HG03342 (cell line): Measurements from ENCODE around the gene GLG1.
"Not testable (repeated sequence)": the region's sequence is repeated elsewhere in the genome, so short reads cannot be mapped to it uniquely, and the experiment has no call there.

Experiments used
- ATAC-seq: cut with Tn5 transposase; IDR thresholded peaks from one replicate; pipeline ENCODE4 v1.9.1; 2021; ENCODE audit warnings: mild to moderate bottlenecking, moderate library complexity; ENCODE audit not compliant: unreplicated experiment

Gene GLG1

DNA sequence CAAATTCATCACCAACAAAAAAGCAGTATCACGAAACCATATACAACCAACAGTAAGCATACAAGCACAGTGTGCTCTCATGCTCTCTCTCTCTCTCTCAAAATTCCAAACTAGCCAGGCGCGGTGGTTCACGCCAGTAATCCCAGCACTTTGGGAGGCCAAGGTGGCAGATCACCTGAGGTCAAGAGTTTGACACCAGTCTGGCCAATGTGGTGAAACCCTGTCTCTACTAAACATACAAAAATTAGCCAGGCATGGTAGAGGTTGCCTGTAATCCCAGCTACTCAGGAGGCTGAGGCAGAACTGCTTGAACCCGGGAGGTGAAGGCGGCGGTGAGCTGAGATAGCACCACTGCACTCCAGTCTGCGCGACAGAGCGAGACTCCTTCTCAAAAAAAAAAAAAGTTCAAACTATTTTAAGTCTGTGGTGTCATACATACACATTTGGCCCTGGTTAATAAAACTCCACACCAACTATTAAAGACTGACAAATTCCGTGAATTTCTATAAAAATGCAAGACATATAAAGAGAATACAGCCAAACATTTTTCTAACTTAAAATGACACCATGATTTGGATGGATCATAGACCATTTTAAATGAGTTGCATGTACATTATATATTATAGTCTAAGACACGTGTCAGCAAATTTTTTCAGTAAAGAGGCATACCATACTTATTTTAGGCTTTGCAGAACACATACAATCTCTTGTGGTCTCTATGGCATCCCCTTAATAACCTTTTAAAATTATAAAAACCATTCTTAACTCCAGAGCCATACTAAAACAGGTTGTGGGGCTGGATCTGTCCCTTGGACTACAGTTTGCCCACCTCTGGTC lies 30.9 kb downstream of the GLG1 start:
- no peak for ATAC-seq

DNA sequence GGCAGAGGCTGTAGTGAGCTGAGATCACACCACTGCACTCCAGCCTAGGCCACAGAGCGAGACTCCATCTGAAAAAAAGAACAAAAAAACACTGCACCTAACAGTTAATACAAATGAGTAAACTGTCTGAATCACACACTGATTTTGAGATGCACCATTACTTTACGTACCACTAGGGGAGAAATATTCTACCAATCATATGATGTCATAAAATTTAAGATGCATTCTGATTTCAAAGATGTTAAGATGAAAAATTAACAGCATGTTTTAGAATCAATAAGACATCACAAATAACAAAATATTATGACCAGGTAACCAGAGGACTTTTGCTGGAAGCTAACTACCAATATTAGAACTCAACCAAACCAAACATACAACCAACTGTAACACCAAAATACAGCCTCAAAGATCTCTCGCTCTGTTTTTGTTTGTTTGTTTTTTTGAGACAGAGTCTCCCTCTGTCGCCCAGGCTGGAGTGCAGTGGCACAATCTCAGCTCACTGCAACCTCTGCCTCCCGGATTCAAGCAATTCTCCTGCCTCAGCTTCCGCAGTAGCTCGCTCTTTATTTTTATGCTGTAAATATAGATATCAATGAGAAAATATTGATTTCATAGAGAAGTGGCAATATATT lies 31.6 kb downstream of the GLG1 start:
- ATAC-seq, result no peak

DNA sequence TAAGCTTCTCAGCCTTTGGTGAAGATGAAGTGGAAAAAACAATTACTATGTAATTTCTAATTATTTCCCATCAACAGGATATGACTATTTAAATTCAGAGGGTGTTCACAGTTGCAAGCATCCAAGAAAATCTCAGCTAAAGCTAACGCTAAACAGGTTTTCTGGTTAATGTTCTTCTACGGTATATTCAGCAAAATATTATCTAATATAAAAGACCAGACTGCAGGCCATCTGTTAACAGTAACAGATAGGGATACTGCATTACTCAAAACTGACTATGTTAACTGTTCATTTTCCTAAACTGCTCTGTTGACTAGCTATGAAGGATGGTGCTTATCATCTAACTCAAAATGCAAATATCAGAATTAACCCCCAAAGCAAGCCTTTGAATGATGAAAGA lies 32.8 kb downstream of the GLG1 start:
- no peak for ATAC-seq

DNA sequence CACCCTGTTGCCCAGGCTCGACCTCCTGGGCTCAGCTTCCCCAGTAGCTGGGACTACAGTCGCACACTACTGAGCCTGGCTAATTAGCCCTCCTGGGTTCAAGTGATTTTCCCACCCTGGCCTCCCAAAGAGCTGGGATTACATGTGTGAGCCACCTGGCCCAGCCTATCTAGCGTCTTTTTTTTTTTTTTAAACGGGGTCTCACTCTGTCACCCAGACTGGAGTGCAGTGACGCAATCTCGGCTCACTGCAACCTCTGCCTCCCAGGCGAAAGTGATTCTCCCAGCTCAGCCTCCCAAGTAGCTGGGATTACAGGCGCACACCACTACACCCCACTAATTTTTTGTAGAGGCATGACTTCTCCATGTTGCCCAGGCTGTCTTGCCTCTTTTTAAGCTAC lies 33.3 kb downstream of the GLG1 start:
- no peak for ATAC-seq

DNA sequence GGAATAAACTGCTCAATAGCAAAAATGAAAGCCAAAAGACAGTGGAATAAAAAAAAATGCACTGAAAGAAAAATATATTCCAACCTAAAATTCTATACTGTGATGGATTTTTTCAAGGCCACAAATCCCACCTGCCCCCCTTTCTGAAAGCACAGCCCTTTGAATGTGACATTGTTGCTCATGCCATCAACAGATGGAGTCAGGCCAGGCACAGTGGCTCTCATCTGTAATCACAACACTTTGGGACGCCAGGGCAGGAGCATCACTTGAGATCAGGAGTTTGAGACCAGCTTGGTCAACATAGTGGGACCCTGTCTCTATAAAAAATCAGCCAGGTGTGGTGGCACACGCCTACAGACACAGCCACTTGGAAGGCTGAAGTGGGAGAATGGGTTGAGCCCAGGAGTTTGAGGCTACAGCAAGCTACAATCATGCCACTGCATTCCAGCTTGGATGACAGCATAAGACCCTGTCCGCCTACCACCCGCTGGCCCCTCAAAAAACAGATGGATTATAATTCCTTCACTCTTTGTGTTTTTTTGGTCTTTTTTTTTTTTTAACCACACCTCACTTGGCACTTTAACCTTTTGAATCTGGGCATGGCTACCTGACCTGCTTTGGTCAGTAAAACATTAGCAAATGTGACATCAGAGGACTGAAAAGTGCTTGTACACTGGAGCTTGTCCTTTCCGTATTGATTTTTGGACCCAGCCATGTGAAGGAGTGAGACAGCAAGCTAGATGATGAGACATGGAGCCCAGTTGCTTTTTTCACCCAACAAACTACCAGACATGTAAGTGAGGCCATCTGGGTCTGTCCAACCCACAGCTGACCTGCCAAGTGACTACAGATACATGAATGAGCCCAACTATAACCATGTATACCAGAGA lies 36.3 kb downstream of the GLG1 start:
- no peak for ATAC-seq

DNA sequence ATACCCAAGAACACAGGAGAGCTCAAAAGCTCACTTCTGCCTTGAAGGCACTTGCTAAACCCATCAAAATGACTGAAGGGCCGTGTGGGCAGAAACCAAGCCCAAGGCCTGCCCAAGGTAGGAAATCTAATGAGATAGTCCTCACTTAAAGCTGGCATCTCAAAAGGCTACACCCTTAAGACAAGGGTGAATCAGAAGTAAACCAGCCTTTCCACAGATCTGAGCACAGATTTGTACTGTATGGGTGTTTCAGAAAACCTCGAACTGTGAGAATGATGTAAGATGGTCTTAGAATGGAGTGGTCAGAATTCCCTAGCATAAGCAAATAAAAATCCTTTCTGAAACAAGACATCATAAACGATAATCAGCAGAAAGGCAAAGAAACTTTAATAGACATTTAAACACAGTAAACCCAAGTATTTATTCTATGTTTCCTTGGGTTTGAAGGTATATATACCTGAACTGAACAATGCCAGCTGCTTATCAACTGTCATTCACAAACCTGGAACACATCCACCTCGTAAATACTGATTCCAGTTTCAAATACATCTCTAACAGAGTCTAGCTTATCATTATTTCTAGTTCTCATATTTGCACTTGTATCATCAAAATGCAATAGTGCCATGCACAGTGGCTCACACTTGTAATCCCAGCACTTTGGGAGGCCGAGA lies 37.8 kb downstream of the GLG1 start:
- no peak for ATAC-seq

DNA sequence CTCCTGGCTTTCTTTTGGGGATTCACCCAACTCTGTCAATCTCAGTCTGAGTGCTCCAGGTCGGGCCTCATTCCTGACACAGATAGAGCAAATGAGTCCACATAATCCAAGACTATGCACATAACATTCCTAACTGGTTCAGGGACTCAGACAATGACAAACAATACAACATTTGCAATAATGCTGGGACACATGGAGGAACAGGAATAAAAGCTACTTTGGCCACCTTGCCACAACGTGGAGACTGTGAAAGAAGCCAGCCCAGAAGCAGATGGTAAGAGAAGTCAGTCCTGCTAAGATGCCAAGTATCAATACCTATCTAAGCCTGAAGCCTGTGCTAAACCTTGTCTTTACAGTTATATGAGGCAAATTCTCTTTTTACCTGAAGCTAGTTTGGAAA lies 39.0 kb downstream of the GLG1 start:
- ATAC-seq, result no peak

DNA sequence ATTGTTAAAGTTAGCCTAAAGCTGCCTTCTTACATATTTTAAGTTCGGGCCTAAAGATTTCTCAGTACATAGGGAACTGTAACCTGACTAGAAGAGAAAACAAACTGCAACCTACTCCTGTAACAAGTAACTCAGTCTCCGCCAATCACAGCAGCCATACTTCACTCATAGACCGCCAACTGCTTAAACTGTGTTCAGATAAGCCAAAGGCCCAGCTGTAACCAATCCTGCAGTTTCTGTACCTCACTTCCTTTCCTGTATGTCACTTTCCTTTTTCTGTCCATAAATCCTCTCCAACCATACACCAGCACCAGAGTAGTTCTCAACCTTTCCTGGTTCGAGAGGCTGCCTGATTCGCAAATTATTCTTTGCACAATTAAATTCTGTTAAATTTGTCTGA lies 41.5 kb downstream of the GLG1 start:
- no peak for ATAC-seq

DNA sequence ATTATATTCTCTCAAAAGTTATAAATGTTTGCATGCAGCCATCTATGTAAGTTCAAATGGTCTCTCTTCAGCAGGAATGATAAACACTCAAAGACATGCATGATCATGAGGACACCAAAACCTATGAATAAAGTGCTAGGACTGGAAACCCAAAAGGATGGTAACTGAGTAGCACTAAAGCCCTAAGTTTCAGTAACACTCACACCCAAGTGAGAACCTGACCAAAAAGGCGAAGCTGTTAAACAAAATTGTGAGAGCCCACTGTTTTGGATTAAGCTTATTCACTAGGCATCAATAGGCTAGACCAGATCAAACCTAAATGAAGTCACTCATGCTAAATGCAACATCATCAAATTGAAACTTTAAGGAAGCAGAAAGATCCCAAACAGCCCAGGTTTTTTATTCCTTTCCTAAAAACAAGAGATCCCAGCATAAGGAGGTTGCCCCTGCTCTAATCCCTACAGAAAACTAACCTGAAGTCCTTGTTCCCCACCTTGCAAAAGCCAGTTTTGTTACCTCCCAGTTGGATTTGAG lies 42.4 kb downstream of the GLG1 start:
- ATAC-seq, result no peak

DNA sequence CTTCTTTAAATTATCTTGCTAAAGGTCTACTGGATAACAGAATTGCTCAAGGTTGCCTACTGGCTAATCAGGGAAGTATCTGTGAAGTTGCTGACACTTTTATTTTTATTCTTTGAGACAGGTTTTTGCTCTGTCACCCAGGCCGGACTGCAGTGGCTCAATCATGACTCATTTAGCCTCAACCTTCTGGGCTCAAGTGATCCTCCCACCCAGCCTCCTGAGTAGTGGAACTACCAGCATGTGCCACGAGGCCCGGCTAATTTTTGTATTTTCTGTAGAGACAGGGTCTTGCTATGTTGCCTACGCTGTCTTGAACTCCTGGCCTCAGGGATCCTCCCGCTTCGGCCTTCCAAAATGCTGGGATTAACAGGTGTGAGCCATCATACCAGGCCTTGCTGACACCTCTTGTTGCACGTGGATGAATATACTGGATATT lies 43.1 kb downstream of the GLG1 start:
- no peak for ATAC-seq

DNA sequence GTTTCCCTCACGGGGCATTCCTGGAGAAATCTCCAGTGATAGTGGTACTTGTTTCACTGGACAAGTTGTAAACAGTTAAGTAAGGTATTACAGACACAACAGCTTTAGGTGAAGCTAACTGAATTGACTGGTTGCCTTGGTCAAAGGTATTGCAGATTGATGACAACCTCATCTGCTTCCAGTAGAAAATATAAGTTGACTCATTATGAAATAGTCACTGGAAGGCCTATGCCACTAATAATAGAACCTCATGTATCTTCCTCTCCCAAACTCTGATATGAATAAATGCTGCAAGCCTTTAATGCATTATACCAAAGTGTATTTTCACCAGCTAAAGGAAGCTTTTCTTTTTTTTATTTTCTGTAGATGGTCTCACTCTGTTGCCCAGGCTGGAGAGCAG lies 44.8 kb downstream of the GLG1 start:
- no peak for ATAC-seq

DNA sequence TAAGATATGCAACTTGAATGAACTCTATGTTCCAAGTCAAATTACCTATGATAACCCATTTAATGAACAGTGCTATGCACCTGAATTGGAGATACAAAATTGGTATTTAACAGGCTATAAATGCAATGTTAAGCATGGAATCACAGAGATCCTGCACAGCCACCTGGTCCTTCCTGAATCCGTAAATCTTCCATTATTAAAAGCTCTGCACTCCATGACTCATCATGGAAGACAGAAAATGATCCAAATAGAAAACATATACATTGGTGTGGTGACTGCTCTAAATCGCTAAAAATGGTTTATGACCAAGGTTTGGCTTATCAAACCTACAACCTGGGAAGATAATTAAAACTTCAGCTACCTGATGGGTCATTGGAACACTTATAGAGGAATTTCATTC lies 45.3 kb downstream of the GLG1 start:
- ATAC-seq, result no peak

DNA sequence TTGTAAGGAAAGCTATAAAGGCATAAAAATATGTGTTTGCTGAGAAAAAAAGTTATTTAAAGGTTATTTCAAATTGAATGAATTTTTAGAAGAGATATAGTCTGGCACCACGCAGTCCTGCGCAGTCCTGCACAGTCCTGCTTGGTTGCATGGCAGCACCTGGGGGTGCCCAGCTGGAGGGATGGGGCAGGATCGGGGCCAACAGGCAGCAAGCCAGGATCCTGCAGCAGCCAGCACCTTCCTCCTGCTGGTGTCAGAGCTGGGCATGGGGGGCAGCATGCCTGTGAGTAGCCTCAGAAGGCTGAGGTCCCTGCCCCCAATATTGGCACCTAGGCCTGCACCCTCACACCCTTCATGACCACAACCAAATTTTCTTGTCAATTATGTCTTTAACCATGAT lies 46.0 kb downstream of the GLG1 start:
- ATAC-seq, result no peak

DNA sequence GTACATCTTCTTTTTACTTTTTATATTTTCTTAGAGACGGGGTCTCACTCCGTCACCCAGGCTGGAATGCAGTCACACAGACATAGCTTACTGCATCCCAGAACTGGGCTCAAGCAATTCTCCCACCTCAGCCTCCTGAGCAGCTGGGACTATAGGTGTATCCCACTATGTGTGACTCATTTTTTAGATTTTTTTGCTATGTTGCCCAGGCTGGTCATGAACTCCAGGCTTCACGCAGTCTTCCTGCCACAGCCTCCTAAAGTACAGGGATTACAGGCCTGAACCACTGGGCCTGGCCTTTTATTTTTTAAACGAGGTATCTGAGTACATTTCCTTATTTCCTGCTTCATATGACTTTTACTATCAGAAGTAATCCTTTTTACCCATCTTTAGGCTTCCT lies 48.0 kb downstream of the GLG1 start:
- no peak for ATAC-seq

DNA sequence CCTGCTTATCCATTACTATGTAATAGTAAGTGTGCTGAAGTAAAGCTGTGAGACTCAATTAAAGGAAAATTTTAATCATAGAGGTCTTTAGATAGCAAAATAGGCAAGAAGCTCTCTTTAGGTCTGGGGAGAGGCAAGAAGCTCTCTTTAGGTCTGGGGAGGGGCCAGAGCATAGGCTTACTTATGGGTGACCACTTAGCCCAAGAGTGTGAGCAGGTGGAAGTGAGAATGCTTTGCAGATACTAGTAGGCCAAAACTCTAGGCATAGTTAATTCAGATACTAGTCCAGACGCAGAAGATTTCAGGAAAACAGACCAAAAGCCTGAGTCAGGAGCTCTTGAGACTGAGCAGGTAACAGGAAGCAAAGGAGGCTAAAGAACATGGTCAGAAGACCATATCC lies 49.6 kb downstream of the GLG1 start:
- ATAC-seq, result no peak

DNA sequence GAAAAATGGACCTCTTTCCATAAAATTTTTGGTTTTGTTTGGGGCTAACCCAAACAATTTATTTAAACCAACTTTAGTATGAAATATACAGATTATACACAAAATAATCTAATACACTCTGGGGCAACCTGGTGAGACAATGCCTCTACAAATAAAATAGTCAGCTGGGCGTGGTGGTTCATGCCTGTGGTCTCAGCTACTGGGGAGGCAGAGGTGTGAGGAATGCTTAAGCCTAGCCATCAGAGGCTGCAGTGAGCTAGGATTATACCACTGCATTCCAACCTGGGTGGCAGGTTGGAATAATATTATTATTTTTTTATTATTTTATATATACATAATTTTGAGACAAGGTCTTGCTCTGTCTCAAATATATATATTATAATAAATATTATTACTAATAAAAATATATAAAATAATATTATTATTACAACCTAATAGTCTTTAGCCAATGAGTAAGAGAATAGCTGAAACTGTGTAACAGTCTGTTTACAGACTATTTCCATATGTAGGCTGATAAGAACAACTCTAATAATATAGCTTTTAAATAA lies 50.5 kb downstream of the GLG1 start:
- no peak for ATAC-seq

DNA sequence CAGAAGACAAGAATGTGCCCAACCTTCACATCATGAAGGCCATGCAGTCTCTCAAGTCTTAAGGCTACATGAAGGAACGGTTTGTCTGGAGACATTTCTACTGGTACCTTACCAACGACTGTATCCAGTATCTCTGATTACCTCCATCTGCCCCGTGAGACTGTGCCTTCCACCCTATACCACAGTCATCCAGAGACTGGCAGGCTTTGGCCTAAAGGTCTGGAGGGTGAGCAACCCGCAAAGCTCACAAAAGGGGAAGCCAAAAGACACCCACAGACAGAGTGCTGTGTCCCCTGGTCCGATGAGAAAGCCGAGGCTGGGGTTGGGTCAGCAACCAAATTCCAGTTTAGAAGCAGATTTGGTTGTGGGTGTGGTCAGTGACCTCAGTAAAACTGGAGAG lies 54.6 kb downstream of the GLG1 start:
- ATAC-seq, result not testable (repeated sequence)

DNA sequence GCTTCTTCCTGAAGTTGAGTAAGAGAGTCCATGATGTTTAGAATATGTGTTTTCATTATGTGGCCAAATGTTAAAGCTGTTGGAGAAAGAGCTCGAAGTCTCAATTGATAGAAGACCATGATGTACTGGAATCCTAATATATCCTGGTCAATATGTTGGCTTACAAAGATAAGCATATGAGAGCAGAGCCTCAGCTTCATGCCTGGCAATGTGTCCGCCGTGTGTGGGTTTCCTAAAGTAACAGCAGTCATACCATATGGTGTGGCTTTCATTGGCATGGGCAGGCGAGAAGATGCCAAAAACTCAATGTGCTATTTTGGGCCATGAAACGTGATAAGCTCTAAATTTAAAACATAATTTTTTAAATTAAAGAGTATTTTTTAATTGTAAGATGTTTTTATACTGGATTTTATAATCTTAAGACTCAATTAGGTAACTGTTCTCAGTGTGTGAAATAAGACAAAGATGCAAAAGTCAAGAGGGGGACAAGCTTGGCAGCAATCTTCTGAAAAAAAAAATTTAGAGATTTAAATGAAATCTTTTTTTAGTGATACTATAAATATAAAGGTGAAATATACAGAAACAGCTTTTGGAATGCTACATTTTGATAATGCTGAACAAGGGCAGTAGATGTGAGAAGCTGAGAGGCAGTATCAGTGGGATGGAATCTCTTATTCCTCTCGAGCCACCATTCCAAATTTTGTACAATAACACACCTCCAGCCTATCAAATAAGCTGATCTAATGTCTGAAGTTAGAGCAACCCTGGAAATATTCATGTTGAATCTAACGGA lies 56.5 kb downstream of the GLG1 start:
- ATAC-seq, result not testable (repeated sequence)

DNA sequence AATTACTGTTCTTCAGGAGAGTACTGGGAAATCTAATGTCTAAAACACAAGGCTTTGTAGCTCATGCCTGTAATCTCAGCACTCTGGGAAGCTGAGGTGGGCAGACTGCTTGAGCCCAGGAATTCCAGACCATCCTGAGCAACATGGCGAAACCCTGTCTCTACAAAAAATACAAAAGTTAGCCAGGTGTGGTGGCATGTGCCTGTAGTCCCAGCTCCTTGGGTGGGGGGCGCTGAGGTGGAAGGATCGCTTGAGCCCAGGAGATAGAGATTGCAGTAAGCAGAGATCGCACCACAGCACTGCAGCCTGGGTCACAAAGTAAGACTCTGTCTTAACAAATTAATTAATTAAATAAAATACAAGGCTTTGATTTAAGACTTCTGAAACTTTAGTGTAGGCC lies 60.8 kb downstream of the GLG1 start:
- not testable (repeated sequence) for ATAC-seq
